A673 (cell line): ENCODE results near the gene PITX1. TPM values are rescaled to one million over a fixed set of nuclear protein-coding genes. Genes with fewer than 3 reads are reported as not detected.

Source experiments
- BruUV-seq: library from RNA; stranded (reverse); fragments of 400-500 nt; replicated peaks from 2 replicates; lab custom pipeline; 2021; lab: Mats Ljungman, UMichigan
- CTCF ChIA-PET: fragments of 300-600 bp; sonication (Branson Sonifier 250); formaldehyde crosslinking; loops from one replicate; lab custom pipeline; 2022; ENCODE audit warnings: antibody characterized with exemption; lab: Charles Lee
- POLR2A ChIA-PET: fragments of 300-600 bp; sonication (Branson Sonifier 250); formaldehyde crosslinking; loops from one replicate; lab custom pipeline; 2022; ENCODE audit warnings: antibody characterized with exemption; ENCODE audit not compliant: low non-redundant PET; lab: Charles Lee
- DNase-seq: peaks from one replicate; pipeline ENCODE4 v3.0.0-alpha.2; 2015; ENCODE audit warnings: low spot score
- H3K27ac ChIP-seq: fragments of 200-600 bp; sonication (generic); 2 replicates; pipeline ENCODE4 v1.5.1; 2016; ENCODE audit warnings: mixed run types, low read depth, mild to moderate bottlenecking, mixed read lengths, antibody characterized with exemption, low read length; ENCODE audit not compliant: poor library complexity, severe bottlenecking
- H3K27me3 ChIP-seq: fragments of 200-600 bp; sonication (generic); replicated peaks from 2 replicates; pipeline ENCODE4 v1.6.1; 2017; ENCODE audit warnings: mixed run types, low read depth, mild to moderate bottlenecking, mixed read lengths, antibody characterized with exemption, low read length; ENCODE audit not compliant: insufficient read depth, poor library complexity
- H3K36me3 ChIP-seq: fragments of 200-600 bp; sonication (generic); 2 replicates; pipeline ENCODE4 v1.6.1; 2016; ENCODE audit warnings: mixed run types, mild to moderate bottlenecking, mixed read lengths, antibody characterized with exemption, low read length; ENCODE audit not compliant: insufficient read depth, poor library complexity, severe bottlenecking
- H3K4me1 ChIP-seq: fragments of 200-600 bp; sonication (generic); 2 replicates; pipeline ENCODE4 v1.6.1; 2017; ENCODE audit warnings: mixed run types, mild to moderate bottlenecking, mixed read lengths, antibody characterized with exemption, low read length; ENCODE audit not compliant: insufficient read depth, poor library complexity, severe bottlenecking
- H3K4me3 ChIP-seq: fragments of 200-600 bp; sonication (generic); 2 replicates; pipeline ENCODE4 v1.5.1; 2016; ENCODE audit warnings: low read depth, mixed run types, mild to moderate bottlenecking, mixed read lengths, low read length; ENCODE audit not compliant: poor library complexity, severe bottlenecking
- H3K9me3 ChIP-seq: fragments of 200-600 bp; sonication (generic); 2 replicates; pipeline ENCODE4 v1.6.1; 2016; ENCODE audit warnings: mixed run types, low read depth, mild to moderate bottlenecking, mixed read lengths, antibody characterized with exemption, low read length; ENCODE audit not compliant: poor library complexity, severe bottlenecking
- CTCF ChIP-seq: fragments of 300-800, 200-600 bp; sonication (generic); conservative IDR thresholded peaks from 2 replicates; pipeline ENCODE4 v1.5.1; 2017; ENCODE audit warnings: low read depth, mild to moderate bottlenecking, antibody characterized with exemption, low read length, moderate library complexity, mixed read lengths
- EZH2 ChIP-seq: fragments of 200-600 bp; sonication (generic); IDR thresholded peaks from 2 replicates; pipeline ENCODE4 v1.6.1; 2017; ENCODE audit warnings: borderline replicate concordance, low read depth, mild to moderate bottlenecking, mixed read lengths, antibody characterized with exemption, low read length; ENCODE audit not compliant: poor library complexity, severe bottlenecking
- intact Hi-C: fragments of 100-400 bp; cut with micrococcal nuclease; formaldehyde crosslinking; loops from one replicate; pipeline ENCODE4 v1.10.0; 2022; ENCODE audit not compliant: unreplicated experiment
- total RNA-seq: library from RNA; stranded (reverse); gene quantifications from 2 replicates; pipeline ENCODE4 v1.2.3, GENCODE V29; 2021

The PITX1 gene
- total RNA-seq, 1 experiment from 2014 or later = 2.0 TPM

- no peak for DNase-seq
- no TSS peak for BruUV-seq
- H3K9me3 ChIP-seq = no peaks in the 10 kb centered on the region
- peaks cover 4% of the 10 kb centered on the region for H3K4me1 ChIP-seq
- H3K36me3 ChIP-seq = no peaks in the 10 kb centered on the region
- H3K27ac ChIP-seq = no peak overlapping the region
- ChIA-PET CTCF (no interaction called here), POLR2A (no interaction called here)
- H3K4me3 ChIP-seq = no peak overlapping the region
- TF ChIP-seq EZH2 = no peak
- no peak for TF ChIP-seq CTCF
- intact Hi-C loops = loop anchor here (5.0 kb wide), 1 partner anchor 281 kb away; no protein-coding TSS in a partner anchor
- peaks cover 48% of the 10 kb centered on the region for H3K27me3 ChIP-seq
Measured at GRCh38 chr5:135030956-135031812, 2.8 kb downstream of the PITX1 start.

GRCh38 chr5:135030123-135030955 is 3.7 kb downstream of the PITX1 start:
- no peak overlapping the region for H3K27ac ChIP-seq
- no peaks in the 10 kb centered on the region for H3K9me3 ChIP-seq
- BruUV-seq = no TSS peak
- H3K4me3 ChIP-seq = no peak overlapping the region
- peaks cover 4% of the 10 kb centered on the region for H3K4me1 ChIP-seq
- peaks cover 48% of the 10 kb centered on the region for H3K27me3 ChIP-seq
- TF ChIP-seq EZH2 (no peak), CTCF (no peak)
- ChIA-PET CTCF (no interaction called here), POLR2A (no interaction called here)
- no peaks in the 10 kb centered on the region for H3K36me3 ChIP-seq
- intact Hi-C loops = loop anchor here (5.0 kb wide), 1 partner anchor 282 kb away; no protein-coding TSS in a partner anchor
- no peak for DNase-seq

- ChIA-PET CTCF (no interaction called here), POLR2A (no interaction called here)
- H3K9me3 ChIP-seq = no peaks in the 10 kb centered on the region
- intact Hi-C loops = loop anchor here (5.0 kb wide), 1 partner anchor 283 kb away; no protein-coding TSS in a partner anchor
- H3K27me3 ChIP-seq = peaks cover 48% of the 10 kb centered on the region
- no peak overlapping the region for H3K4me3 ChIP-seq
- TF ChIP-seq CTCF (no peak), EZH2 (no peak)
- DNase-seq = no peak
- BruUV-seq = no TSS peak
- H3K4me1 ChIP-seq = peaks cover 3% of the 10 kb centered on the region
- H3K36me3 ChIP-seq = no peaks in the 10 kb centered on the region
- no peak overlapping the region for H3K27ac ChIP-seq
Measured at GRCh38 chr5:135029477-135030122, 4.4 kb downstream of the PITX1 start.
